ENCODE data around the gene RUBCNL.

Gene RUBCNL

GRCh38 chr13:46297361-46297811 lies 89.7 kb downstream of the RUBCNL start:
- H3K27ac ChIP-seq (ENCODE audit: low read length), result no peak overlapping the region
- no peaks in the 10 kb centered on the region for H3K36me3 ChIP-seq (ENCODE audit: control insufficient read depth, low read depth, low read length)

GRCh38 chr13:46296921-46297320 lies 90.1 kb downstream of the RUBCNL start:
- H3K9ac ChIP-seq (ENCODE audit: low read length), result no peak overlapping the region
- no peaks in the 10 kb centered on the region for H3K36me3 ChIP-seq (ENCODE audit: control insufficient read depth, low read depth, low read length)
- no peaks in the 10 kb centered on the region for H3K4me1 ChIP-seq (ENCODE audit: control insufficient read depth, low read depth, low read length)
- no peak overlapping the region for H3K27ac ChIP-seq (ENCODE audit: low read length)
- H3K9me3 ChIP-seq (ENCODE audit: control insufficient read depth, low read depth, low read length), result no peaks in the 10 kb centered on the region
- H3K4me3 ChIP-seq (ENCODE audit: low read length), result no peak overlapping the region
- H3K27me3 ChIP-seq (ENCODE audit: control insufficient read depth, insufficient read depth, low read length), result no peaks in the 10 kb centered on the region

More at GRCh38 chr13:46297361-46297811, 89.7 kb downstream of the RUBCNL start:
- Histone ChIP-seq H3K9ac (ENCODE audit: low read length) (no peak overlapping the region), H3K4me3 (ENCODE audit: low read length) (no peak overlapping the region), H3K4me1 (ENCODE audit: control insufficient read depth, low read depth, low read length) (no peaks in the 10 kb centered on the region), H3K27me3 (ENCODE audit: control insufficient read depth, insufficient read depth, low read length) (no peaks in the 10 kb centered on the region), H3K9me3 (ENCODE audit: control insufficient read depth, low read depth, low read length) (no peaks in the 10 kb centered on the region)

- Histone ChIP-seq H3K27me3 (ENCODE audit: control insufficient read depth, insufficient read depth, low read length) (no peaks in the 10 kb centered on the region), H3K9me3 (ENCODE audit: control insufficient read depth, low read depth, low read length) (no peaks in the 10 kb centered on the region), H3K36me3 (ENCODE audit: control insufficient read depth, low read depth, low read length) (no peaks in the 10 kb centered on the region), H3K9ac (ENCODE audit: low read length) (no peak overlapping the region), H3K27ac (ENCODE audit: low read length) (no peak overlapping the region), H3K4me1 (ENCODE audit: control insufficient read depth, low read depth, low read length) (no peaks in the 10 kb centered on the region), H3K4me3 (ENCODE audit: low read length) (no peak overlapping the region)
Measured at GRCh38 chr13:46296115-46296822, 90.8 kb downstream of the RUBCNL start.

GRCh38 chr13:46295491-46296114 lies 91.4 kb downstream of the RUBCNL start:
- Histone ChIP-seq H3K9me3 (ENCODE audit: control insufficient read depth, low read depth, low read length) (no peaks in the 10 kb centered on the region), H3K9ac (ENCODE audit: low read length) (no peak overlapping the region), H3K27ac (ENCODE audit: low read length) (no peak overlapping the region), H3K4me3 (ENCODE audit: low read length) (no peak overlapping the region), H3K27me3 (ENCODE audit: control insufficient read depth, insufficient read depth, low read length) (no peaks in the 10 kb centered on the region), H3K36me3 (ENCODE audit: control insufficient read depth, low read depth, low read length) (no peaks in the 10 kb centered on the region), H3K4me1 (ENCODE audit: control insufficient read depth, low read depth, low read length) (no peaks in the 10 kb centered on the region)

- H3K9ac ChIP-seq (ENCODE audit: low read length), result no peak overlapping the region
- no peaks in the 10 kb centered on the region for H3K9me3 ChIP-seq (ENCODE audit: control insufficient read depth, low read depth, low read length)
- no peak overlapping the region for H3K4me3 ChIP-seq (ENCODE audit: low read length)
- H3K27ac ChIP-seq (ENCODE audit: low read length), result no peak overlapping the region
- H3K27me3 ChIP-seq (ENCODE audit: control insufficient read depth, insufficient read depth, low read length), result no peaks in the 10 kb centered on the region
- no peaks in the 10 kb centered on the region for H3K4me1 ChIP-seq (ENCODE audit: control insufficient read depth, low read depth, low read length)
- no peaks in the 10 kb centered on the region for H3K36me3 ChIP-seq (ENCODE audit: control insufficient read depth, low read depth, low read length)
Measured at GRCh38 chr13:46293436-46293835, 93.6 kb downstream of the RUBCNL start.

All from iPS-18a (cell line).